Measurements from ENCODE around the gene PPIL1. TPM values are rescaled to one million over a fixed set of nuclear protein-coding genes. Genes with fewer than 3 reads are reported as not detected.

Gene PPIL1
- total and polyA plus RNA-seq, 10 of the 15 experiments (the other 5 are each of a cell fraction or from before 2014, with no cell fraction given): 39.5 to 95.8 (median 70.5) TPM

- Histone ChIP-seq H3K79me2 (ENCODE audit: control insufficient read depth, insufficient read depth, low read length) (no peaks in the 10 kb centered on the region), H2AFZ (ENCODE audit: control insufficient read depth, low read depth, low read length) (no peak overlapping the region), H3K27ac (ENCODE audit: control insufficient read depth, insufficient read depth) (no peak overlapping the region), H3K9ac (ENCODE audit: control insufficient read depth, insufficient read depth, low read length) (no peak overlapping the region), H3K4me3 (no peak overlapping the region), H3K27me3 (replicated peaks in 1 of 2; ENCODE audit: control insufficient read depth in 2 of 2, insufficient read depth in 2 of 2, low read length in 1 of 2) (no peaks in the 10 kb centered on the region), H3K9me3 (replicated peaks; ENCODE audit: control insufficient read depth, insufficient read depth, low read length) (no peaks in the 10 kb centered on the region), H4K20me1 (ENCODE audit: control insufficient read depth, insufficient read depth) (peaks cover 10% of the 10 kb centered on the region; the same call in 1 of the 2 replicates), H3K4me1 (ENCODE audit: control insufficient read depth, insufficient read depth, low read length) (peaks cover 20% of the 10 kb centered on the region), H3K36me3 (ENCODE audit: control insufficient read depth in 2 of 2, insufficient read depth in 2 of 2, low read length in 1 of 2) (peaks cover 4 to 5% of the 10 kb centered on the region in 2 experiments; a peak in 3 of 4 replicates), H3K4me2 (ENCODE audit: control insufficient read depth, insufficient read depth) (peak overlapping the region; percentile 40; the same call in 1 of the 2 replicates)
- RAD21 ChIA-PET (ENCODE audit: unreplicated experiment): interaction anchor here (1.1 to 1.5 kb wide), 2 partner anchors 94 to 105 kb away, joined by 3 to 7 read pairs; no protein-coding TSS in a partner anchor
- 1% methylated on average over 8 of the region's 8 CpGs for WGBS (ENCODE audit: insufficient coverage, insufficient replicate concordance, low lambda C conversion rate, missing lambda C conversion rate)
- SMC1A ChIA-PET (ENCODE audit: uncharacterized antibody, unreplicated experiment): interaction anchor here (1.0 to 1.4 kb wide), 3 partner anchors 23 to 94 kb away, joined by 3 to 4 read pairs (median 3); no protein-coding TSS in a partner anchor
- FAIRE-seq (peak; percentile 93), ATAC-seq (peak; percentile 97), DNase-seq (ENCODE audit: low read depth, low spot score) (peak; percentile 72)
- POLR2A ChIA-PET: no interaction called here
- intact Hi-C loops (cut with micrococcal nuclease; ENCODE audit: unreplicated experiment) (no loop called here), in situ Hi-C loops (cut with MboI) (no loop called here)
- BruUV-seq (replicated peaks): no TSS peak
- CTCF ChIA-PET: interaction anchor here (0.7 to 5.6 kb wide), 5 partner anchors 9 to 277 kb away, joined by 3 to 40 read pairs (median 4); no protein-coding TSS in a partner anchor
- peak; percentile 48; the same call in 1 of the 2 replicates for TF ChIP-seq ATF2 (IDR thresholded peaks at IDR 0.05; ENCODE audit: low read length)
- no peak for TF ChIP-seq SMAD1 (IDR thresholded peaks at IDR 0.05; ENCODE audit: low read depth, partially characterized antibody)
- no peak for TF ChIP-seq SMARCA5 (IDR thresholded peaks at IDR 0.05)
- peak; percentile 30; the same call in 1 of the 2 replicates for TF ChIP-seq TBL1XR1 (IDR thresholded peaks at IDR 0.05; ENCODE audit: low read depth, low read length)
- no peak for TF ChIP-seq CUX1 (IDR thresholded peaks at IDR 0.05; ENCODE audit: insufficient replicate concordance, low read depth, low read length)
- TF ChIP-seq POLR2AphosphoS2 (IDR thresholded peaks at IDR 0.05; ENCODE audit: low read depth, low read length): no peak
- no peak for TF ChIP-seq YY1 (IDR thresholded peaks at IDR 0.05; ENCODE audit: low read depth, low read length)
- TF ChIP-seq RAD21 (IDR thresholded peaks at IDR 0.05; ENCODE audit: insufficient read depth, low read depth, low read length): peak; percentile 38; the same call in 1 of the 2 replicates
- no peak for TF ChIP-seq SP1 (IDR thresholded peaks at IDR 0.05; ENCODE audit: low read depth, low read length)
- no peak for TF ChIP-seq KDM1A (IDR thresholded peaks at IDR 0.05; ENCODE audit: borderline replicate concordance)
- TF ChIP-seq PBX3 (IDR thresholded peaks at IDR 0.05; ENCODE audit: insufficient replicate concordance, low read depth, low read length): no peak
- peak; percentile 42; the same call in 1 of the 2 replicates for TF ChIP-seq NFIC (IDR thresholded peaks at IDR 0.05; ENCODE audit: low read depth, low read length)
- no peak for TF ChIP-seq CHD1 (IDR thresholded peaks at IDR 0.05; ENCODE audit: low read depth, low read length)
- peak; percentile 97 for TF ChIP-seq RUNX3 (IDR thresholded peaks at IDR 0.05; ENCODE audit: low read length)
- TF ChIP-seq NBN (IDR thresholded peaks at IDR 0.05): no peak
- TF ChIP-seq NFYB (IDR thresholded peaks at IDR 0.05; ENCODE audit: insufficient read depth, low read depth, low read length): 0 out of 2 replicates have a peak, but pooled peaks have one; percentile 31
- no peak for TF ChIP-seq MEF2A (IDR thresholded peaks at IDR 0.05; ENCODE audit: insufficient read depth, low read depth, low read length)
- no peak for TF ChIP-seq ZSCAN29 (IDR thresholded peaks at IDR 0.05)
These were observed 38.0 kb upstream of the PPIL1 start for GRCh38 chr6:36912586-36912985.

Measured in GM12878 (cell line).